Raji (cell line): ENCODE results near the gene ARF3.
A peak's percentile ranks its signal among the peaks of the same experiment; 100 is the strongest.

ENCODE experiments used
- POLR2A ChIP-seq: IDR thresholded peaks from 2 replicates; pipeline ENCODE4 v1.6.1; 2011; ENCODE audit warnings: low read depth, low read length, control low read depth; ENCODE audit not compliant: insufficient read depth

The ARF3 gene

DNA sequence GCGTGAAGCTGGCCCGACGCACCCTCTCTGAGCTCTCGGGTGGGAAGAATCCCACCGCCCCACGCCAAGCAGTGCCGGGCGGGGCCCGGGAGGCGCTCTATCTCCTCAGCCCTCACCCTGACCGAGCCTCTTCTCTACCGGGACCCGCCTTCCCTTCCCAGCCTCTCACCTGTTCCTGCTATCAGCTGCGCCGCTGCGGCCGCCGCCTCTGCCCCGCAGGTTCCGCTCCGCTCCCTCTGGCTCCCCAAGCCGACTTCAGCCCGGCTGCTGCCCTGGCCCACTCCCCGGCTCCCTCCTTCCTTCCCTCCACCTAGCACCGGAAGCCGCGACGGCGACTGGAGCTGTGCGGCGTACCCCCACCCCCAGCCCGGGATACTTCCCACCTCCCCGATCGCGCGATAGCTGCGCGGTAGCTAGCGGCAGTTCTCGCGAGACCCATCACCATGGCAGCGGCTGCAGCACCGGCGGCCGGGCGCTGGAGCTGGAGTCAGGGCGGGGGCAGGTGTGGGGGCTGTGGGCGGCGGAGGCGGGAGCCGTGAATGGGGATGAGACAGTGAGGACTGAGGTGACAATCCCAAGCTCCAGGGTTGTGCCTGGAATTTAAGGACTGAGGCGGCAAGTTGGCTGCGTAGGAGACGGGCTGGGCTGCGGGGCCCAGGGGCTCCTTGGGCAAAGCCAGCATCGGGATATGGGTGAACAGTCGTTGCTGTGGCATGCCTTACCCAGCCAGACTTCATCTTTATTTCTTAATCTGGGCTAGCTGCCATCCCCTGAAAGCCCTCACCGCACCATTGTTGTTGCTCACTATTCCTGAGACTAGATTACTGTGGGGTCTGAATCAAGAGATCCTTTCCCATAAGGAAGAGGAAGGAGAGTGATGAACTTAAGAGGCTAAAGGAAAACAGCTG, at the start of gene ARF3:
Gene ARF3 (minus strand): TSS at position 347 of the 908 bp plus-strand sequence. CDS start 16,392 bp downstream, outside the sequence.
- TF ChIP-seq POLR2A = peak; percentile 78

- no peak for TF ChIP-seq POLR2A
These were observed 43.1 kb upstream of the ARF3 start for GRCh38 chr12:49000346-49000745.

- TF ChIP-seq POLR2A = peak; percentile 72
These were observed 42.3 kb upstream of the ARF3 start, which contains the start of gene DDN for GRCh38 chr12:48999371-49000131. TSS of gene DDN (minus strand) at chr12:48999375. CDS start at chr12:48999287, 88 bp downstream.

- TF ChIP-seq POLR2A = peak; percentile 23; the same call in 1 of the 2 replicates
These were observed 41.4 kb upstream of the ARF3 start for GRCh38 chr12:48998497-48999353.

DNA sequence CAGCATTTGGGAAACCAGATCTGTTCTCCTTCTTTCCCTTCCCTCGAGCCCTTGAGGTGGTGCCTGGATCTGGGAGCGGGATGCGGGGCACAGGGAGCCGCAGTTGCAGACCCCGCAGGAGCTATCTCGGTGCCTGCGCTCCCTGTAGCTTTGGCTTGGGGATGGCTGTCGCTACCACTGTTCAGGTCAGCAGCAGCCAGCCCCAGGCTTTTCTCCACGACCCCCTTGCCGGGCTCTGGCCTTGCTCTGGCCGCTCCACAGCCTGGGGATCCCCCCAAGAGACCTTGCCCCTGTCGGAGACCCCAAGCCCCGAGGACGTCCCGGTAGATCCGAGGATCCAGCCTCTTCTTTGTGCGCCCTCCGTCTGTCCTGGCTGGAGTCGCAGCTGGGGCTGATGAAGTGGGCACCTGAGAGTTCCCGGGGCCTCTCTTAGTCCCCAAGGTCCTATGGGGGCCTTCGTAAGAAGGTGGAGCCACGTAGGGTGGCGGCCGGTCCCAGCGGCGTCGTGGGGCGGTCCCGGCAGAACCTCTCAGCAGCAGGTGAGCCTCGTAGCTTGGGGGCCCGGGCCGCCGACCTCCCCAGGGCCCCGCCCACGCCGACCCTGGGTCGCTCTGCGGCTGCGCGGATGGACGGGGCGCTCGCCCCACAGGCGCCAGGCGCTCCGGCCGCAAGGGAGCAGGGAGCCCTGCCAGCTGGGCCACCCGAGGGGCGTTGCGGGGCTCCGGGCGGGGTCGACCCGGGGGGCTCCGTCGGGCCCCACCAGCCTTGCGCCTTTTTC, 40.6 kb upstream of the ARF3 start:
- no peak for TF ChIP-seq POLR2A

GRCh38 chr12:48996794-48997718, 39.8 kb upstream of the ARF3 start:
- TF ChIP-seq POLR2A = no peak

DNA sequence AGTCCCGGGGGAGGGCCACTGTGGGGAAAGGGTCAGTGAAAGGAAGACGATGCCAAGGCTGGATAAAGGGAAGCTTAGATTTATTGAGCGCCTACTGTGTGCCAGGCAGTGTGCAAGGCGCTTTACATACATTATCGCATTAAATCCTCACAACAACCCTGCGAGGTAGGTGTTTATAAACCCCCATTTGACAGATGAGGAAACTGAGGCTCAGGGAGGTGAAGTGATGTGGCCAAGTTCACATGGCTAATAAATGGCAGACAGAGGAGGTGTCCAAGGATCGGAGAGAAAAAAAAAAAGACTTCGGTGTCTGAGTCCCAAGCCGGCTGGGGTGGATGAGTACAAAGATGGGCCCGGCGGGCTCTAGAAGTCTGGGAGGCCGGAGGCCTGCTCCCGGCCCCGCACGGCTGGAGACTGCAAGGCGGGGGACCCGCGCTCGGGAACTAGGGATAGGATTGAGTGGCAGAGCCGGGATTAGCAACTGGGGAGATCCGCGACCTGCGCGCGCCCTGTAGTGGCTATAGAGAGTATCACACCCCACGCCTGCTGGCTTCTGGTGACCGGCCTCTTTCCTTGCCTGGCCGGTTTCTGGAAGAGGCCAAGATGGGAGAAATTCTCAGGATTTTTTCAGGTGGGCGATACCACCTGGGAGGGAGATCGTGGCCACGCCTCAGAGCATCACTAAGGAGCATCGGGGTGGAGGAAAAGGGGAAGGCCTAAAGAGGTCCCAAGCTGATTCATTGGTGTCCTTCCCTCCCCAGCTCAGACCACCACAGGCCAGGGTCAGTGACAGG, 38.0 kb upstream of the ARF3 start:
- TF ChIP-seq POLR2A = 0 out of 2 replicates have a peak, but pooled peaks have one; percentile 2

DNA sequence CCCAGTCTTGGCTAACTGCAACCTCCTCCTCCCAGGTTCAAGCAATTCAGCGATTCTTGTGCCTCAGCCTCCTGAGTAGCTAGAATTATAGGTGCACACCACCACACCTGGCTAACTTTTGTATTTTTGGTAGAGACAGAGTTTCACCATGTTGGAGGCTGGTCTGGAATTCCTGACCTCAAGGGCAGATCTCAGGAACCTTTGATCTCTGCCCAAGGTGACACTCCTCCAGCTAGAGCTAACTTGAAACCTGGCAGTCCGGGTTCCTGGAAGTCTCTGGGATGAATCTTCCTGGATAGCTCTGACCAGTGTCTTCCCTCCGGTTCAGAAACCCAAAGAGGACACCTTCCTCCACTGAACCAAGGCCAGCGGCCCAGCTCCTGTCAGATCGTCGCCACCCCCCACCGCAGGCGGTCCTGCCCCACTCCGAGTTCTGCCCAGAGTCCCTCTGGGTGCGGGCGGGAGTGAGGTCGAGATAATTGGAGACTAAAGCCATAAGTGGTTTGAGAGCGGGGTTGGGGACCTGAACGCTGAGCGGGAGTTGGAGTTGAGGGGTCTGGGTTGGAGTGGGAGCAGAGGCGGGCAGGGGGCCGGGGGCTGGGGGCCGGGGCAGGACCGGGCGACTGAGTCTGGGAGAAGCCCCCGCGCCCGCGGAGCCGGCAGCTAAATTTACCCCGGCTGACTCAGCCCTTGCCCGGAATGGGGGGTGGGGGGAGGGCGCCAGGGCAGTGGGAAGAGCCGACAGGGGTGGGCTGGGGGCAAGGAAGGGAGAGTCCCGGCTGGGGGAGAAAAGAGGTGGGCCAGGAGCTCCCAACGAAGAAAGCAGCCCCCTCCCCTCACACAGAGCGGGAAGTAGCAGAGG, 37.2 kb upstream of the ARF3 start:
- no peak for TF ChIP-seq POLR2A

DNA sequence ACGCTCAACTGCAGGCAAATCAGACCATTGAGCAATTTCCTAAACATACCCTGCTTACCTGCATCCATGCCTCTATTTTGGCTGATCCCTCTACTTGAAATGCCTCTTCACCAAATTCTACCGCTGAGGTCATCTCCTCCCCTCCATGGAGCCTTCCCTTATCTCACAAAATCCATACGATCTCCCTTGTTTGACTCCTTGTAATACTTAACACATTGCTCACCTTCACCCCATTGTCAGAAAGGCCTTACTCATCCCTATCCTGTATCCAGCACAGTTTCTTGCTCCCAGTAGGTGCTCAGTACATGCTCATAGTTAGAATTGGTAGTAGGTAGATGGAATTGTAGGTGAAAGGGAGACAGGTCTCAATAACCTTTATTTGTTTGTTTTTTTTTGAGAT, 36.5 kb upstream of the ARF3 start:
- no peak for TF ChIP-seq POLR2A

GRCh38 chr12:48991247-48992050, 34.2 kb upstream of the ARF3 start:
- no peak for TF ChIP-seq POLR2A

GRCh38 chr12:48990552-48990951, 33.3 kb upstream of the ARF3 start:
- no peak for TF ChIP-seq POLR2A
